ENCODE data around the gene PEX26. TPM values are rescaled to one million over a fixed set of nuclear protein-coding genes. Genes with fewer than 3 reads are reported as not detected.

The PEX26 gene
- total RNA-seq, 2 experiments from 2014 or later, result 19.6 to 20.8 TPM

- Histone ChIP-seq H3K9me3 (ENCODE audit: control insufficient read depth in 1 of 2, insufficient read depth in 1 of 2, low read length in 2 of 2) (no peaks in the 10 kb centered on the region), H3K27ac (ENCODE audit: low read depth in 1 of 2, low read length in 2 of 2) (no peak overlapping the region), H3K4me3 (ENCODE audit: low read length) (no peak overlapping the region), H3K36me3 (ENCODE audit: insufficient read depth, low read length) (no peaks in the 10 kb centered on the region), H3K4me1 (ENCODE audit: insufficient read depth, low read length) (peaks cover 2% of the 10 kb centered on the region), H3K27me3 (ENCODE audit: control insufficient read depth in 1 of 2, insufficient read depth in 2 of 2, low read length in 2 of 2) (peaks cover 12 to 14% of the 10 kb centered on the region in 2 experiments)
- intact Hi-C loops (cut with DNase I, micrococcal nuclease), result no loop called here
- CTCF ChIA-PET, result interaction anchor here (1.5 kb wide), 1 partner anchor 46 kb away, joined by 3 read pairs; no protein-coding TSS in a partner anchor
- H3K4me3 Mint-ChIP-seq, result no peak overlapping the region
- H3K27ac Mint-ChIP-seq, result no peak overlapping the region
- ATAC-seq (ENCODE audit: poor library complexity) (no peak), DNase-seq (no peak)
- H3K9me3 Mint-ChIP-seq, result no peaks in the 10 kb centered on the region
- H3K36me3 Mint-ChIP-seq (ENCODE audit: low read depth), result no peaks in the 10 kb centered on the region
- TF ChIP-seq CTCF (IDR thresholded peaks at IDR 0.05), result no peak
- H3K4me1 Mint-ChIP-seq (ENCODE audit: low read depth), result no peaks in the 10 kb centered on the region
- POLR2A ChIA-PET, result no interaction called here
- H3K27me3 Mint-ChIP-seq, result peaks cover 37% of the 10 kb centered on the region
Observed at GRCh38 chr22:18029686-18030267, 48.0 kb upstream of the PEX26 start.

DNA sequence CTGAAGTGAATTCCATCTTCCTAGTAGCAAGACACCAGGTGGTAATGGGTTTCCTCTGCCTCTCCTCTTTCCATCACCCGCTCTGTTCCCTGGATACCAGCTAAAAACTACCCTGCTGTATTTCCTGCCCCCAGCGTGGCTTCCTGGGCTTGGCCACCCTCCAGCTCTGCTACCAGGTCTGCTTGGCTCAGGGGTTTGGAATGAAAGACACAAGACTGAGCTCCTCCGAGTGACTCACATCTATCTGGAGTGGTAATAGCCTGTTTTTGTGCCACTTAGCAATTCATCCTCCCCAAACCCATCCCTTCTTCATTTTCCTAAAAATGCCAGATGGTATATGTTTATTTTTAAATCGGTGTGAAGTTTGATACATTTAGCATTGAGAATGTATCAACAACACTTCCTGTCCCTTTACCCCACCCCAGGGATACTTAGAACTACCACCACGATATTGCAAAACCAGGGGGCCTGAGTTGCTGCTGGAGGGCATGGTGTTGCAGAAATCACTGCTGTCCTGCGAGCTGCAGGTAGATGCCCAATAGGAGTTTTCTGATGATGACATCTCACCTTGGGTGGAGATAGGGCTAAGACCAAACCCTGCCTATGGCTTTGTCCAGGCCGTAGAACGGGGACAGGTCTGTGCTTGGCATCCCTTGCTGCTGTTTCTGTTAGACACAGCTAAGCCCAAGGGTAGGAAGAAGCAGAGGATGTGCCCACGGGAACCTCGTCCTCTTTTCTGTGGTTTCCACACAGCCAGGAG lies 45.9 kb upstream of the PEX26 start:
- H3K36me3 Mint-ChIP-seq (ENCODE audit: low read depth), result no peaks in the 10 kb centered on the region
- ChIA-PET CTCF (no interaction called here), POLR2A (no interaction called here)
- no peak overlapping the region for H3K27ac Mint-ChIP-seq
- Histone ChIP-seq H3K9me3 (ENCODE audit: control insufficient read depth in 1 of 2, insufficient read depth in 1 of 2, low read length in 2 of 2) (no peaks in the 10 kb centered on the region), H3K4me1 (ENCODE audit: insufficient read depth, low read length) (no peaks in the 10 kb centered on the region), H3K4me3 (ENCODE audit: low read length) (no peak overlapping the region), H3K27ac (ENCODE audit: low read depth in 1 of 2, low read length in 2 of 2) (no peak overlapping the region), H3K27me3 (ENCODE audit: control insufficient read depth in 1 of 2, insufficient read depth in 2 of 2, low read length in 2 of 2) (peaks cover 6 to 10% of the 10 kb centered on the region in 2 experiments), H3K36me3 (ENCODE audit: insufficient read depth, low read length) (no peaks in the 10 kb centered on the region)
- intact Hi-C loops (cut with DNase I, micrococcal nuclease), result no loop called here
- no peak overlapping the region for H3K4me3 Mint-ChIP-seq
- DNase-seq (no peak), ATAC-seq (ENCODE audit: poor library complexity) (no peak)
- no peak for TF ChIP-seq CTCF (IDR thresholded peaks at IDR 0.05)
- H3K27me3 Mint-ChIP-seq, result peaks cover 17% of the 10 kb centered on the region
- no peaks in the 10 kb centered on the region for H3K9me3 Mint-ChIP-seq
- H3K4me1 Mint-ChIP-seq (ENCODE audit: low read depth), result no peaks in the 10 kb centered on the region

GRCh38 chr22:18032455-18033101 lies 45.2 kb upstream of the PEX26 start:
- H3K4me1 ChIP-seq (ENCODE audit: insufficient read depth, low read length), result no peaks in the 10 kb centered on the region
- CTCF ChIA-PET, result no interaction called here
- intact Hi-C loops (cut with DNase I, micrococcal nuclease), result no loop called here
- no peak overlapping the region for H3K4me3 ChIP-seq (ENCODE audit: low read length)
- H3K27me3 ChIP-seq (ENCODE audit: control insufficient read depth in 1 of 2, insufficient read depth in 2 of 2, low read length in 2 of 2), result peaks cover 3 to 4% of the 10 kb centered on the region in 2 experiments
- Mint-ChIP-seq H3K4me3 (no peak overlapping the region), H3K27ac (no peak overlapping the region), H3K9me3 (no peaks in the 10 kb centered on the region), H3K36me3 (ENCODE audit: low read depth) (no peaks in the 10 kb centered on the region), H3K4me1 (ENCODE audit: low read depth) (no peaks in the 10 kb centered on the region), H3K27me3 (peaks cover 11% of the 10 kb centered on the region)
- no peaks in the 10 kb centered on the region for H3K36me3 ChIP-seq (ENCODE audit: insufficient read depth, low read length)
- no peak overlapping the region for H3K27ac ChIP-seq (ENCODE audit: low read depth in 1 of 2, low read length in 2 of 2)
- no peaks in the 10 kb centered on the region for H3K9me3 ChIP-seq (ENCODE audit: control insufficient read depth in 1 of 2, insufficient read depth in 1 of 2, low read length in 2 of 2)
- DNase-seq (no peak), ATAC-seq (ENCODE audit: poor library complexity) (no peak)
- TF ChIP-seq CTCF (IDR thresholded peaks at IDR 0.05), result no peak
- POLR2A ChIA-PET, result no interaction called here
